Lung (tissue), 12 donors: ENCODE measurements around the gene GUCY1A1. TPM values are rescaled to one million over a fixed set of nuclear protein-coding genes. Genes with fewer than 3 reads are reported as not detected.

Source experiments
- ATAC-seq: fragments of 200-7000 bp; cut with Tn5 transposase; one replicate; pipeline ENCODE4 v1.9.1; 2020; ENCODE audit warnings: moderate number of reproducible peaks; ENCODE audit not compliant: insufficient read depth, low FRiP score
- DNase-seq, 3 donors: peaks; one replicate each; pipeline ENCODE4 v3.0.0-alpha.2; 2013 to 2017
- H3K27ac ChIP-seq, 2 donors: one replicate each; pipeline ENCODE4 v1.5.1; 2013; ENCODE audit warnings: mild to moderate bottlenecking in 2 of 2, moderate library complexity in 2 of 2, control low read depth in 1 of 2, inconsistent platforms in 1 of 2, low read depth in 1 of 2, low read length in 1 of 2
- H3K27me3 ChIP-seq, 3 donors: one replicate each; pipeline ENCODE4 v1.5.1; 2013; ENCODE audit warnings: low read length in 2 of 3; ENCODE audit not compliant: control insufficient read depth in 3 of 3, insufficient read depth in 3 of 3
- H3K36me3 ChIP-seq, 4 donors: one replicate each; pipeline ENCODE4 v1.5.1; 2013; ENCODE audit warnings: low read length in 4 of 4, mild to moderate bottlenecking in 1 of 4, moderate library complexity in 1 of 4; ENCODE audit not compliant: control insufficient read depth in 4 of 4, insufficient read depth in 4 of 4
- H3K4me1 ChIP-seq, 5 donors: one replicate each; pipeline ENCODE4 v1.5.1; 2013; ENCODE audit warnings: low read length in 5 of 5, mild to moderate bottlenecking in 2 of 5, moderate library complexity in 1 of 5; ENCODE audit not compliant: control insufficient read depth in 5 of 5, insufficient read depth in 5 of 5
- H3K4me3 ChIP-seq: one replicate; pipeline ENCODE4 v1.5.1; 2013; ENCODE audit warnings: mild to moderate bottlenecking, control low read depth, moderate library complexity
- H3K9ac ChIP-seq, 2 donors: one replicate each; pipeline ENCODE4 v1.5.1; 2013; ENCODE audit warnings: low read length in 2 of 2, control low read depth in 1 of 2; ENCODE audit not compliant: insufficient read depth in 1 of 2
- H3K9me3 ChIP-seq, 4 donors: one replicate each; pipeline ENCODE4 v1.5.1; 2013; ENCODE audit warnings: low read length in 3 of 4, mild to moderate bottlenecking in 1 of 4, moderate library complexity in 1 of 4; ENCODE audit not compliant: control insufficient read depth in 4 of 4, insufficient read depth in 3 of 4
- CTCF ChIP-seq: IDR thresholded peaks from 2 replicates; pipeline ENCODE4 v1.5.1; 2012; ENCODE audit warnings: mild to moderate bottlenecking; ENCODE audit errors: control extremely low read depth, extremely low read depth
- WGBS, 2 donors: extraction: QIAGEN DNeasy Blood & Tissue Kit; methylation state at CpG; one replicate each; pipeline ENCODE4 v1.1.7; 2013; 5-methylcytosine and 5-hydroxymethylcytosine counted together
- polyA plus RNA-seq, 2 donors: library from polyadenylated mRNA; stranded (reverse); fragments of 200-250 nt; gene quantifications; one replicate each; pipeline ENCODE4 v1.2.1, GENCODE V29; 2013
- total RNA-seq, 2 donors: library from RNA; depleted of rRNA in 1 of 2; stranded (reverse); fragments of >200 nt in 1 of 2; gene quantifications; one replicate each; pipeline ENCODE4 v1.2.1, GENCODE V29; 2014 to 2021
- donor health status: control.
- donor health status: control.
- donor health status: Bipolar disorder and iron deficiency.
- donor health status: healthy.
- donor health status: DM: yes; HTN: yes; CAD: no.

Gene GUCY1A1
- total and polyA plus RNA-seq, 4 donors, result 8.0 to 115 (median 28.5) TPM

GRCh38 chr4:155751569-155751968 lies 84.9 kb downstream of the GUCY1A1 start:
- H3K4me1 ChIP-seq, result no peaks in the 10 kb centered on the region
- no peak for ATAC-seq
- DNase-seq, result no peak
- no peaks in the 10 kb centered on the region for H3K9me3 ChIP-seq
- no peaks in the 10 kb centered on the region for H3K36me3 ChIP-seq
- WGBS, 2 donors, result 85 to 87% methylated on average over 5 of the region's 5 CpGs
- H3K27me3 ChIP-seq, result no peaks in the 10 kb centered on the region
- TF ChIP-seq CTCF, result no peak
- H3K27ac ChIP-seq, result no peak overlapping the region
- no peak overlapping the region for H3K4me3 ChIP-seq
- H3K9ac ChIP-seq, result no peak overlapping the region

GRCh38 chr4:155757745-155758265 lies 91.2 kb downstream of the GUCY1A1 start:
- H3K4me3 ChIP-seq, result no peak overlapping the region
- 88 to 97% methylated on average over 1 of the region's 1 CpG for WGBS, 2 donors
- peaks cover 0 to 15% (median 5%) of the 10 kb centered on the region in 5 donors for H3K4me1 ChIP-seq
- no peaks in the 10 kb centered on the region for H3K36me3 ChIP-seq
- no peaks in the 10 kb centered on the region for H3K27me3 ChIP-seq
- H3K9me3 ChIP-seq, result no peaks in the 10 kb centered on the region
- no peak overlapping the region for H3K27ac ChIP-seq
- ATAC-seq, result no peak
- no peak for DNase-seq
- no peak for TF ChIP-seq CTCF
- no peak overlapping the region for H3K9ac ChIP-seq

GRCh38 chr4:155758481-155759371 lies 92.1 kb downstream of the GUCY1A1 start, which contains the start of gene GUCY1B1:
Gene GUCY1B1 (plus strand): TSS chr4:155759021. CDS start chr4:155759141, 120 bp downstream.
- WGBS, 2 donors, result 8 to 9% methylated on average over 31 to 51 of the region's 51 CpGs
- no peaks in the 10 kb centered on the region for H3K9me3 ChIP-seq
- no peaks in the 10 kb centered on the region for H3K36me3 ChIP-seq
- peak within 1 kb of the TSS; percentile 86 to 94 for H3K27ac ChIP-seq
- H3K9ac ChIP-seq, result peak within 1 kb of the TSS; percentile 50 to 74
- H3K4me1 ChIP-seq, result peaks cover 0 to 17% (median 5%) of the 10 kb centered on the region in 5 donors
- DNase-seq (peak; percentile 96 to 98 (median 97)), ATAC-seq (peak; percentile 98)
- no peaks in the 10 kb centered on the region for H3K27me3 ChIP-seq
- TF ChIP-seq CTCF, result no peak
- peak within 1 kb of the TSS; percentile 68 for H3K4me3 ChIP-seq
